HEK293T (cell line): Measurements from ENCODE around the gene SNX8.

ENCODE experiments used
- FOXM1 ChIP-seq: fragments of 450-650 bp; IDR thresholded peaks from 2 replicates; pipeline ENCODE4 v1.6.1; 2017; ENCODE audit warnings: mild to moderate bottlenecking, borderline replicate concordance
- TARDBP ChIP-seq: fragments of 450-650 bp; IDR thresholded peaks from 2 replicates; pipeline ENCODE4 v1.6.1; 2016

DNA sequence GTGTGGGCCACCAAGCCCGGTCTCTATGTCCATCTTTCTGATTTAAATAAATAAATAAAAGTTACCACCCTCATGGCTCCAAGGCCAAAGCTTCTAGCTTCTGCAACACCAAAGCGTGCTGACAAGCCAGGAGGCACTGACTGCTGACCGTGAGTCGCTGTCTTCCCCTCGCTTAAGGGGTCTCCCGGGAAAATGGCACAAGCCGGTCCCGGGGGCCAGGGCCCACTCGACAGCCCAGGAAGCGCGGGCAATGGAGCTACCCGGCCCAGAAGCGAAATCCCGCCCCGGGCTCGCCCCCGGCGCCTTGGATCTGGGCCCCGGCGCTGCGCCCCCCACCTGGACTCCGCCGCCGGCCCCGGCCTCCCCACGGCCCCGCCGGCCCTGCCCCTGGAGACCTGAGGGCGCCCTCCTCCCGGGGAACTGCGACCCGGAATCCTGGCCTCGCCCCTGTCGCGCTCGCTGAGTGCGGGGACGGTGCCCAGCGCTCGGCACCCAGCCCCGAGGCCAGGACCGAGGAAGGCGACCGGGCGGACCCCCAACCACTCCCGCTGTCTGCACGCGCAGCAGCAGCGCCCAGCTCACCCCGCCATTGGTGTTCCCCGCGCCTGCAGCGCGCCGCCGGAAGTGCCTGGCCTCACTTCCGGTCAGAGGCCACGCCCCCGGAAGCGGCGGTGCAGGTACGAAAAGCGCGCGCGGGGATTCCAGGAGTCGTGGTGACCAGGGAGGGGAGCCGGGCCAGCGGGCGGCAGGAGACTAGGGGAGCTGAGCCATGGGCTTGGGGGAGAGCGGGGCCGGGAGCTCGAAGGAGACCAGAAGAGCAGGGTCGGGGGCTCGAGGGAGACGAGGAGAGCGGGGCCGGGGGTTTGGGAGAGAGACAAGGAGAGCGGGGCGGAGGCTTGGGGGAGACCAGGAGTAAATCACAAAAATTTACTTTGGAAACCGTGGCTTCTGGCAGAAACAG is 72.4 kb downstream of the SNX8 start, which contains the start of the genes MRM2 and NUDT1:
- TF ChIP-seq TARDBP (no peak), FOXM1 (no peak)
